ENCODE data around the gene CHST8.

Gene CHST8

DNA sequence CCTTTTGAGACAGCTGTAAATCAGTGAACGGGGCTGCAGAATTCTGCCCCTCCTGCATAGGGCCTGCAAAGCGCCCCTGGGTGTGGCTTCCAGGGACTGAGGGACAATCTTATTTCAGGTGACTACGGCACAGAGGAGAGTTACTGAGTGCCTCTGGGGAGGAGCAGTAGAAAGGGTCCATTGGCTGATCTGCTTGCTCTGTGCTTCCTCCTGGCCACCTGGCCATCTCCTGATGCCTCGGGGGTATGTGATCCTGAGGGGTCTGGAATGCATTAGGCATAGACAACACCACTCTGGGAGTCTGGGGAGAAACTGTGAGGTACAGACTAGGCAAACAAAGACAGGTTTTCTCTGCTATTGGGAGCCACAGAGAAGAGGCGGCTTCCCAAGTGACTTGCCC, 177.7 kb downstream of the CHST8 start:
- no peak for DNase-seq

DNA sequence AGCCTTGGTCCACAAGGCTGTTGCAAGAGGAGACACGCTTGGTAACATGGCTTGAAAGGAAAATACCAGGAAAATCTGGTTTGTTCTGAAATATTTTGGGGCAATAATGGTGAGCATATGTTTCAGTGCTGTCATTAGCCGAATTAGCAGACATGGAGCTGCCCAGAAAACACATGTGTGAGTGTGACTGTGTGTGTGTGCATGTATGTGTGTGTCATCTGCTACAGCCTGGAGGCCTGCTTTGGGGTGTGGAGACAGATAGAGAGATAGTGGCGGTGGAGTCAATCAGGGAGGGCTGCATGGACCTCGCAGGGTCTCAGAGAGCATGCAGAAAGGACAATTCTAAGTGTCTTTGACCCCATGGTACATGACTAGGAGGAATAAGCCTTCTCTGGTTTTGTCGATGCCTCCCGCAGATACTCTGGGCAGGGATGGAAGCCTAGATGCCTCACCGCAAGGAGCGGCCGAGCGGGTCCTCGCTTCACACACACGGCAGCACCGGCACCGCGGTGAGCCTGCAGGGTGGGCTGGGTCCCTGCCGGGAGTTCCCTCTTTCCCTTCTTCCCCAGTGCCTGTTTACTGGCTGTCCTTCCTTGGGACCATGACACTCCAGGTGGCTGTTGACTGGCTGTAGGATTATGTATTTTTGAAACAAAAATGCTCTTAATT, 178.4 kb downstream of the CHST8 start:
- no peak for DNase-seq

DNA sequence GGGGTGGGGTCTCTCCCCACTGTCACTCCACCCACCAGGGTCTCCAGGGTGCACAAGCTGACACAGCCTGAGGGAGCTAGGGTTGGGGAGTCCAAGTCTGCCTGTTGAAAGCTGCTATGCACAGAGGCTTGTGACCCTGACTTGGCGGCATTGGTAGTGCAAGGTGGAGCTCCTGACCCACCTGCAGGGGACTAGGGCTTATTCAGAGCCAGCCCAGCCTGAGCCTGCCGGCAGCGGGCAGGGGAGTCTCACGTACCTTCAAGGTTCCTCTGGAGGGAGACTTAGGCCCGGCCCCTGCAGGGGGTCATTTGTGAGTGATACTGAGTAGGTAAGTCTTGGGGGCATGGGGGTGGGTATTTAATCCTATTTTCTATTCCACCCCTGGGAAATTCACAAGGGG, 179.7 kb downstream of the CHST8 start:
- no peak for DNase-seq

DNA sequence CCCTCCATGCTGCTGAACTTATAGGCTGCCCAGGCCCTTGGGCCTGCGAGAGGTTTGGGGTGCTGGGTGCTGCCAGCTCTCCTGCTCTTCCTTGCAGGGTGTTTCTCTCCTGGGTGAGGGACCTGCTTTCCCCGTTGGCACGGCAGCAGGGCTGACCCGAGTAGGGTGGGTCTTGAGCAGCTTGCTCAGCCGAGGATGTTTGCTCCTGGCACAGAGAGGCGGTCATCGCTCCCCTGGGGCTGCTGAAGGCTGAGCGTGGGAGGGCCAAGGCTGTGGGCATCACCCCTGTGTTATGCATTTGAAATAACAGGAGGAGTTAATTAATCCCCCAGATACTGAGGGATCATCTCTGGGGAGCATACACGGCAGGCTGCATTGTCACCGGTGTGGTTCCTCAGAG, 180.2 kb downstream of the CHST8 start:
- no peak for DNase-seq

DNA sequence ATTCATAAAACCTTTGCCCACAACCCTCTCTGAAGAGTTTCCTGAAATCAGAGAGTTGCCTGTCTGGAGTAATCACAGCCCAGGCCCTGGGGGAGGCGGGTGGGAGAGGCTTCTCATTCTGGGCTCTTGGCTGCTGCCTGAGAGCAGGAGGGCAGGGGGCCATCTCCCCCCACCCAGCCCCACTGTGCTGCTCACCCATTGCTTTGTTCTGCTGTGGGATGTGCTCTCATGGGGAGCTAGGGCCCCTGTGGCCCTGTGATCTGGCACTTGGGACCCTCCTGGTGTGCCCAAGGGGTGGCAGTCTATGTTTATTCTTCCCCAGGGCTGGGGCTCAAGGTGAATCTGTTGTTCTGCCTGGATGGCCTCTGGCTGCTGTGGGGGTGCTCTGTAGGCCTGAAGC, 181.0 kb downstream of the CHST8 start:
- DNase-seq, result no peak

DNA sequence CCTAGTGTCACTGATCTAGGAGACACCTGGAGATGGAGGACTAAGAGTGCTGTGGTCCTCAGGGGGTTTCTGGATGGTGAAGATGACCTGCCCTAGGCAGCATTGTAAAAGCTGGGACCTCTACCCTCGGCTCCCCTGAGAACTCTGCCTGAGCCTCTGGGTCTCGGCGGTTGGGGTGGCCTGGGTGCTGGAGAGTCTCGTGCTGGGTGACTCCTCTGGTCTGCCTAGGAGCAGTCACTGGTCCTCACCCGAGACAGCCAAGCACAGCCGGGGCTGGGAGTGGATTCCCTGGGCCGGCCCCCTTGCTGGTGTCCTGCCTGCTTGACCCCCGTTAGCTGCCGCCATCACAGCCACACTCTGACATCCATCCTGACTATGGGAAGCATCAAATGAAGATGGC, 181.6 kb downstream of the CHST8 start:
- DNase-seq, result no peak

DNA sequence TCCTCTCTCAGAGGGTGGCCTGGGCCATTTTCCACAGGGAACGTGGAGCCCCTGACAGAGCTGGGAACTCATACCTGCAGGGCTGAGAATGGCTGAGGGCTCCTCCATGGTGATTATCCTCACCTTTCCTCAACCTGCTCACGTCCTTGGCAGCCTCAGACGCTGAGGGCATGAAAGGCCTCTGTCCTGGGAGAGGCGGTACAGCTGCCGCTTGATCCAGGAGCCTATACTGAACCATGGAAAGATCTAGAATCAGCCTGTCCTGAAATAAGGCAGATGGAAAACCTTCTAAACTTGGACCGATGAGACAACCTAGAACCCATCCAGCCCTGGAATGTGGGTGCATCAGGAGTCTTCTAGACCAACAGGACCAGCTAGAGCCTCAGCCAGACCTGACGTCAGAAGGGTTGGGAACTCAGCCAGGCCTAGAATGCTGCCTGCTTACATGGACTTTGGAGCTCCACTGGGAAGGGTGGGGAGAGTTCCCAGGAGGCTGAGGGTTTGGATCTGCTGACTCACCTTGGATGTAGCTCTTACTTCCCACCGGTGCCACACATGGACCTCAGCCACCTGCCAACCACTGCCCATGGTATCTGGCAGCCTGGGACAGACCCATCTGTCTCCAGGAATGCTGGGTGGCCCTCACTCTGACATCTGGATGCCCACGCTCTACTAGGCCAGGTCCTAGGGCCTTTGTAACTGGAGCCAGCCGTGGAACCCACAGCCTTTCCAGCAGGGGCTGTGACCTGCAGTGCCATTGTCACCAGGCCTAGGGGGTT, 182.5 kb downstream of the CHST8 start:
- no peak for DNase-seq

DNA sequence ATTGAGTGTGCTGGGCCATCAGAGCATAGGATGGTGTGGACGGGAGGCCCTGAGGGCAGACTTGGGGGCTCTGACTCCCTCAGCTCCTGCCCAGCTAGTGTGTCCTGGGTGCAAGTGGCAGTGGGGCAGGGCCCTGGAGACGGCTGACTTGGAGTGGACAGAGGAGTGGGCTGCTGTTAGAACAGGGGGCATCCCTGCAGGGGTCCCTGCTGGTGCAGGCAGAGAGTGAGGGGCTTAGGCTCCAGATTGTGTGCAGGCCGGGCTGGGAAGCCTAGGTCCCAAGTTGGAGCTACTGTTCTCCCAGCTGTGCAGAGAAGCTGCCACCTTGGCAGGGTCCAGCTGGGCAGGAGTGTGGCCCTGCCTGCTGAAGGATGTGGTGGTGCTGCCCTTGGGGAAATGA, 183.6 kb downstream of the CHST8 start:
- no peak for DNase-seq

DNA sequence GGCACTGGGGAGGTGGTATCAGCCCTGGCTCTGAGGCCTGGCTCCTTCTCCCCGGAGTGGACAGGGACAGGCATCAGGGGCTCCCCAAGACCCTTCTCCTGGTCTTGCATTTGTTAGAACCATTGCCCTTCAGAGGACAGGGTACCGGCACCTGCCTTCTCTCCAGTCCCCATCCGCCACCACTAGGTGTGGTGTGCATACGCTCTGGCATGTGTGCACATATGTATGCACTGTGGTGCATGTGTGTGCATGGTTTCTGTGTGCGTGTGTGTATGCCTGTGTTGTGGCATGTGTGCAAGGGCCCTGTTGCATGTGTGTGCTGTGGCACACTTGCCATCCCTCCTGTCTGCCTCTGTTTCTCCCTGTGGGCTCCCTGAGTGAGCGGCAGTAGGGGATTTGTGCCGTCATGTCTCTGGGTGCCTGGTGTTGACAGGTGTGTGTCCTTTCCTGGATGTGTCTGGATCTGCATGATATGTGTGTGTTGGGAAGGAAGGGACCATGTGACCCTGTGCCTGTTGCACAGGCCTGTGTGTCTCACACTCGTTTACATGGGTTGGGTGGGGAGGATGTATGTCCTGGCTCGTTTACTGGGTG, 184.2 kb downstream of the CHST8 start:
- no peak for DNase-seq

DNA sequence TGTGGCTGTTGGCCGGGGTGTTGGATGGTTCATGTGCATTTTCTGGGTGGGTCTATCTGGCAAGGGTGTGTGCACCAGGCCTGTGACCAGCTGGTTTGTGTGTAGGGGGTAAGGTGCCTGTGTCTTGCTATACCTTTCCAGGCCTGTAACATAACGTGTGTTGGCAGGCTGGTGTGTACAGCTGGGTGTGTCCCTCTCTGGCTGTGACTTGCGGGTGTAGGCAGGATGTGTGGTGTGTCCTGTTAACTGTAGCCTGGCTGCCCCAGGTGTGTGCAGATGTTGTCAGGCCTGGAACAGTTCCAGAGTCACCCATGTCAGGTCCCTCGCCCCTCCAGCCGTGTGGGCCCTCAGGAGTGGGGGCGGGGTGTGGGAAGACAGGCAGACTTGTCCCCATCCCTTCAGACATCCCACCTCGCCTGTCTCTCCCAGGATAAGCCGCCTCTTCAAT, 184.7 kb downstream of the CHST8 start:
- DNase-seq, result no peak

DNA sequence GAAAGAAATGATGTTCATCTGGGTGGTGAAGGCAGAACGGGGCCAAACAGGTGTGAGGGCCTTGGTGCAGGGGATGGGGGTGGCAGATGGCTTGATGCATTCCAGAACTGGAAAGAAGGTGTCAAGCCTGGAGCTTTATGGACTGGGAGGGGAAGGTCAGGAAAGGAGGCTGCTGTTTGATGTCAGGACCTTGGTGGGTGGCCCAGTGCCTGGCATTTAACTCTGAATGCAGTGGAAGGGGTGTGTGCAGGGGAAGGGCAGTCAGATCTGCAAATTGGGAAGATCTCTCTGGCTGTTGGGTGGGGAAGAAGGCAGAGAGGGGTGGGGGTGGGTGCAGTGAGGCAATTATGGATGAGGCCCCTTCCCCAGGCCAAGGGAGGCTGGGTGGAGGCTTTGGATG, 186.6 kb downstream of the CHST8 start:
- DNase-seq, result no peak

DNA sequence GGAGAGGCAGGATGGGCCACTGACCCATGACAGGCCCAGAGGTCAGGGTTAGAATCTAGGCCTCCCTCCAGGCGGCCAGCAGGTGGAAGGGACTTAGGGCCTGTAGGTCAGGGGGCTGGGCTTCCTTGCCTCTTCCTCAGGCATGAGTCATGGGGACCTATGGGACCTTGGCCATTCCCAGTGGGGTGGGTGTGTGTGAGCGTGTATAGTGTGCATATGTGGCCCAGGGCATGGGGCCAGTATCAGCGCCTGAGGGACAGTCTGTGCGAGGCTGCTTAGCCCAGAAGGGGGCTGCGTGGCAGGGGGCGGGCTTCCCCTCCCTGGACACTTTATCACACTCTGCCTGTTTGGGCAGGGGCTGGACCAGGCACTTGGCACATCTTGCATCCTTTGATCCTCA, 188.2 kb downstream of the CHST8 start:
- no peak for DNase-seq

DNA sequence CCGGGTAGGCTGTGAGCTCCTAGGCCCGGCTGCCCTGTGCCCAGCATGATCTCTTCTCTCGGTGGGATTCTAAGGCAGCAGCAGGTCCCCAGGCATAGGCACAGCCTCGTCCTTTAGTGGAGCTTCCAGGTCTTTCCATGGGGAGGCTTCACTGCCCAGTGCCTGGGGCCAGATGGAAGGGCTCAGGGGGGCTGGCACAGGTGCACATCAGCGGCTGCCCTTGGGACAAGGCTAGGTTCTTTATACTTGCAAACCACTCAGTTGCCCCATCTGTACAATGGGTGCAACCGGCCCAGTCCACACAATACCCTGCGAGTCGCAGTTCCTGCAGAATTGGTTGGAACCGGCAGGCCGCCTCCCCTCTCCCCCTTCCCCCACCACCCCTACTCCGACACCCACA, 189.1 kb downstream of the CHST8 start:
- DNase-seq, result no peak

DNA sequence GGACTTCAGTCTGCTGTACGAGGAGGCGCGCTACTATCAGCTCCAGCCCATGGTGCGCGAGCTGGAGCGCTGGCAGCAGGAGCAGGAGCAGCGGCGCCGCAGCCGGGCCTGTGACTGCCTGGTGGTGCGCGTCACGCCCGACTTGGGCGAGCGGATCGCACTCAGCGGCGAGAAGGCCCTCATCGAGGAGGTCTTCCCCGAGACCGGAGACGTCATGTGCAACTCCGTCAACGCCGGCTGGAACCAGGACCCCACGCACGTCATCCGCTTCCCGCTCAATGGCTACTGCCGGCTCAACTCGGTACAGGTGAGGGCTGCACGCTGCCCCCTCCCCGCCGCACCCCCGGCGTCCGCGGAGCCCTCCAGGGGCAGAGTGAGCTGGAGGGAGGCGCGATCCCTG, 189.5 kb downstream of the CHST8 start:
- DNase-seq, result no peak

DNA sequence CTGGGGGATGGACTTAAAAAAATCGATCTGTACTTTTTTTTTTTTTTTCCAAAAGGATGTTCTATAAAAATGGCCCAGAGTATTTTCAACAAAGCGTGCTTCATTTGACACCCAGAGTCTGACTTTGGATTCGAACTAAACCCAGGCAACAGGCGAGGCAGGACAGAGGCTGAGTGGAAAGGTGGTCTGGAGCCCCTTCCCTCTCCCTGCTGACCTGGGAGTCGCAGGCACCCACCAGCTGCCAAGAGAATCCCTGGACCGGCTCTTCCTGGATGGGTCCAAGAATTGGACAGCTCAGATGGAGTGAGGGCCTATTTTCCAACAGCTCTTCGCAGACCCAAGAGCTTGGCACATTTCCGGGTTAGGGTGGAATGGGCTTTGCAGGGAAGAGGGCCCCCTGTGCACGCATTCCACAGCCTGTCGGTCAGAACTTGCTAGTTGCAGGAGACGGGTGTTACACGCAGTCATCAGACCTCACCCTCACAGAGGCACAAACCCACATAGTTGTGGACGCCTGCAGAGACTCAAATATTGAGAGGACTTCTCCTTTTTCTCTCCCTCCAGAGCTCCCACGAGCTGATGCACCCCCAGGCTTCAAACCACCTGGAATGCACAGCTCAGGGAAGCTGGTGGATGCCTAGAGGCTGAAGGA, 190.1 kb downstream of the CHST8 start:
- DNase-seq, result no peak

DNA sequence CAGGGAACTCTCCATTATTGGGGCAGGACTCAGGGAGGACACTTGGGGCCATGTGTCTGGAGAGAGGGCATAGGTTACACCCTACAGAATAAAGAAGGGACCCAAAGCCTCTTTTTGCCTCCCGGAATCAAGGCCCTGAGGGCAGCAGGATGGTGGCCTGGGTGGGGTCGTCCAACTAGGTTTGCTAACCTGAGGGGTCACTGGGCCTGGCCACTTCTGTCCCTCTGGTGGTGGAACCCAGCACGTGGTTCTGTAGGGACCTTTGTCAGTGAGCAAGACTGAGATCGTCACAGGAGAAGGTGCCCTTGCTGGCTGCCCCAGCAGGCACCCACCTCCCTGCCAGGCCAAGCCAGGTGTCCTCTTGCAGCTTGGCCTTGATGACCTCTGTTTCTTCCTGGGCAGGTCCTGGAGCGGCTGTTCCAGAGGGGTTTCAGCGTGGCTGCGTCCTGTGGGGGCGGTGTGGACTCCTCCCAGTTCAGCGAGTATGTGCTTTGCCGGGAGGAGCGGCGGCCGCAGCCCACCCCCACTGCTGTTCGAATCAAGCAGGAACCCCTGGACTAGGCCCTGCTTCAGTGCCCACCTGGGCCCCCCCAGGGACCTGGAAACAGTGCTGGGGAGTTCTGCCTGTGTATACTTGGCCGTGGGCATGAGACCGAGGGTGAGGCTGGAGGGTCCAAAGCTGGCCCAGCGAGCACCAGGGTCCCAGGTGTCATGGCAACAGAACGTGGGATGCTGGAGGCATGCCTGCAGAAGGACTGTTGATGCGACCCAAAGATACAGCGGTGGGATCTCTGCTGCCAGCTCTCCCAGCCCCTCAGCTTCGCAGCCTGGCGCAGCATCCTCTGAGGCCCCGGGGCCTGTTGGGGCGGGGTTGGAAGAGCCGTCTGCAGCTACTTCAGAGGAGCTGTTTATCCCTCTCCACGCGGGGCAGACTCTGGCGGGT, 190.9 kb downstream of the CHST8 start:
- no peak for DNase-seq

DNA sequence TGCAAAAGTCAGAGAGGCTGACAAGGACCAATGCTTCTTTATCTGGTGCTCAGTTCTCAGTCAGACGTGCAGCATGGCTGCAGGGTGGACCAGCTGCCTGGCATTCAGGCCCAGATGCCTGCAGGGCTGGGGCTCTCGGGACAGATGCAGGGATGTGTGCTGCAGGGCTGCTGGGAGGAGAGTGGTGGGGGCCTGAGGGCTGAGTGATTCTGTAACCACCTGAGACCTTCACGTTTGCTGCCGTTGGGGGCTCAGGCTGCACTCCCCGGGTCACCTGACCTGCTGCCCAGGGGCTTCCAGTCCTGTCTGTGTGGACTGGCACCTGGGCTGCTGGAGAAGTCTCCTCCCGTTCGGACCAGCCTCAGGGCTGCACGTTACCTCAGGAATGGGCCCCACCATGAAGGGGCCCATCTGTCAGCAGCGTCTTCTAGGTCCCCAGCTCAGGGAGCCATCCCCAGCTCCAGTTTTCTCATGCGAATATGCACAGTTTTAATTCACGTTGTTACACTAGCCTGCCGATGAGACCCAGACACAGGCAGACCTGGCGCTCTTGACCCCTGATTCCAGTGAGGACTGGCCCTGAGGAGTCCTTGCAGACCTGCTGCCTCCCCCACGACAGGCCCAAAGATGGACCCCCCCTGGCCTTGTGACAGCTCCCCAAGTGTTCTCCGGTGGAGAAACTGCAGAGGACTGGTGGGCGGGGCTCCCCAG, 191.8 kb downstream of the CHST8 start:
- no peak for DNase-seq

DNA sequence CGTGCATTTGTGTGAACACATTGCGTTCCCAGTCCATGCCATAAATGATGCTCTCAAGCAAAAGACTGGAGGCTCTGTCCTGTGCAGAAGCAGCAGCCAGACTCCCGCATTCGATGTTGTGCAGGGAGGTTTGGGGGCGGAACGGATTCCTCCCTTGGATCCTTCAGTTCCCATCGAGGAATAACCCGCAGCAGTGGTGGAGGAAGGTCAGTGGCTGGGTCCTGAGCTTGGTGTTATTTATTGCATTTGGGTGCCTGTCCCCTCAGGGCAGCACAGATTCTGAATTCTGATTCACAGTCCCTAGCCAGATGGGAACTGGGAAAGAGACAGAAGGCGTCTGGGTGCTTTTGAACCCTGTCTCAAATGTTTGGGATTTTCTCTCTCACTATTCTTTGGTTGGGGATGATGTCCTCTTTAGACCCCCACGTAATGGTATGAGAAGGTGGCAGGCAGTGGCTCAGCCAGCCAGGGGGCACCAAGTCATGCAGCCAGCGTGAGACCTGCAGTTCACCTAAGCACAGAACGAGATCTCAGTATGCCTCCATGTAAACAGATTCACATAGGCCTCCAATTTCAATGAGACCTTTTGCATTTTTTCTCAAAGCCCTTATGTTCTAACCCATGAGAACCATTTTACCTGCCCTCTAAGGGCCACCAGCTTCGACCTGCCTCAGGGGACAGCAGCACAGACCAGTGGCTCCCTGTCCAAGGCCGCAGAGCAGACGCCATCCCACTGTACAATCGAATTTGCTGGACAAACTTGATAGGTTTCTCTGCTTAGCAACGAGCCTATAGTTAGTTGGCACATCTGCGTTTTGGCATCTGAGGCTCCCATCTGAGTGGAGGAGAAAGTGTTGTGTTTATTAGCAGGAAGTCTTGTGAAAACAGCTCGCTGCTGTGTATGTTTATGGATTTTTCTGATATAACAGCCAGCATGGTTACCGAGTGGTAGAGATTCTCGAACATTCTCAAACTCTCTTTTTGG, 192.7 kb downstream of the CHST8 start:
- no peak for DNase-seq

DNA sequence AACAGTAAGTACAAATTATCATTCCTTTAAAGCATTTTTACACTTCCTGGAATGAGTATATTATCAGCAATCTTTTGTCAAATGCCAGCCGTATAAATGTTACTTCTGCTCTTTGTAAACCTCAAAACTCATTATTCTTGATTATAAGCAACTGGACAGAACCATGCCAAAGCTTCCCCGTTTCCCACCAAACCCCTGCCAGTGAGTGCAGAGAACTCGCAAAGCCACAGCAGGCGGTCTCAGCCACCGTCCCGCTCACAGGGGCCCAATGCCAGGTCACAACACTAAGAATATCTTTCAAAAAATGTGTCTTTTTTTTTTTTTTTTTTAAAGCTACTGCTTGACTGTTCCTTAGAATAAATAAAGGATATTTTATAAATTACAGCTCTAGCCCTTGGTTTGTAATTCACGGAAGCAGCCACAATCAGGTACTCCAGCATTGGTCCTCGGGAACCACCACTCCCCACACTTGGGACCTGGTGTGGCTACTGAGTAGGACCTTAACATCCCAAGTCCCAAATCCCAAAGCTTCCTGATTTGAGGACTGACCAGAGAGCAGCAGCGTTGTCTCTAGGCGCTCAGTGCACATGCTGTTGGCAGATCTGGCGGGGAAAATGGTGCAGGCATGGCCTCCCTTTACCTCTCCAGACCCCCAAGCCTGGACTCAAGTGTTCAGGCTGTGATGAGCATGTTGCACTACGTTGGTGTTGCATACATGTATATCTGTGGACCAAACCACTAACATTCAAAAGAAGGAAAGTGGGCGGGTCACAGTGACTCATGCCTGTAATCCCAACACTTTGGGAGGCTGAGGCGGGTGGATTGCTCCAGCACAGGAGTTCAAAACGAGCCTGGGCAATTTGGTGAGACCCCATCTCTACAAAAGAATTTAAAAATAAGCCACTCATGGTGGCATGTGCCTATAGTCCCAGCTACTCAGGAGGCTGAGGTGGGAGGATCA, 193.9 kb downstream of the CHST8 start:
- no peak for DNase-seq

Data from NCI-H187 (cell line).